Measurements from ENCODE around the gene GLI3. TPM values are rescaled to one million over a fixed set of nuclear protein-coding genes. Genes with fewer than 3 reads are reported as not detected.

GLI3 gene
- total RNA-seq, 1 donor from 2014 or later: 2.2 TPM

DNA sequence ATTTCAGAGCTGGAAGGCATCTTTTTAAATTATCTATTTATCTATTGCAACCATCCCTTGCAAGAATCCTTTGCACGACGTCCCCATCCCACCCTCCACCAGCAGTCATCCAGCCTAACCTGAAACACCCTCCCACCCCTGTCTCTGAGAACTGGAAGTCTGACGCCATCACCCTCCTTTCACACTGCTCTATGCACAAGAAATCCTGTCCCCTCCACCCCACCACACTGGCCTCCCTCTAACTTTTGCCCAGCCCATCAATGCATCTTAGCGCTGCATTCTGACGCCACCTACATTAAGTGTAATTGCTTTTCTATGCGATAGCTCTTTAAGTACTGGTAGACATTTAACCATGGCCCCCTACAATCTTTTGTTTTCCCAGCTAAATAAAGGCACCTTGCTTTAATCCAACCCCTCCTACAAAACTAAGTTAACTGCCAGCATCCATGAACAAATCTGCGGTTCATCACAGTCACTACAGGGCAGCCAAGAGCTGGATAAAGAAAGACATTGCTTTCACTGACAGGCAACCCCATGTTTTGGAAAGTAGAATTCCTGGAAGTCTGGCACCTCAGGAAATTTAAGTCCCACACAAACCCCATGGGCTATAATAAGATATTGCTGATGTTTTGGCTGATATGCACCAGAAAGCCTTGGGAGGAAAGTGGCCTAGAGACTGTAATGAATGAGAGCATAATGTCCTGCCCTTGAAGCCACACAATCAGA, 128.0 kb downstream of the GLI3 start:
- intact Hi-C loops (cut with DNase I): no loop called here
- H3K4me3 ChIP-seq: no peak overlapping the region
- TF ChIP-seq, protein P1, sequence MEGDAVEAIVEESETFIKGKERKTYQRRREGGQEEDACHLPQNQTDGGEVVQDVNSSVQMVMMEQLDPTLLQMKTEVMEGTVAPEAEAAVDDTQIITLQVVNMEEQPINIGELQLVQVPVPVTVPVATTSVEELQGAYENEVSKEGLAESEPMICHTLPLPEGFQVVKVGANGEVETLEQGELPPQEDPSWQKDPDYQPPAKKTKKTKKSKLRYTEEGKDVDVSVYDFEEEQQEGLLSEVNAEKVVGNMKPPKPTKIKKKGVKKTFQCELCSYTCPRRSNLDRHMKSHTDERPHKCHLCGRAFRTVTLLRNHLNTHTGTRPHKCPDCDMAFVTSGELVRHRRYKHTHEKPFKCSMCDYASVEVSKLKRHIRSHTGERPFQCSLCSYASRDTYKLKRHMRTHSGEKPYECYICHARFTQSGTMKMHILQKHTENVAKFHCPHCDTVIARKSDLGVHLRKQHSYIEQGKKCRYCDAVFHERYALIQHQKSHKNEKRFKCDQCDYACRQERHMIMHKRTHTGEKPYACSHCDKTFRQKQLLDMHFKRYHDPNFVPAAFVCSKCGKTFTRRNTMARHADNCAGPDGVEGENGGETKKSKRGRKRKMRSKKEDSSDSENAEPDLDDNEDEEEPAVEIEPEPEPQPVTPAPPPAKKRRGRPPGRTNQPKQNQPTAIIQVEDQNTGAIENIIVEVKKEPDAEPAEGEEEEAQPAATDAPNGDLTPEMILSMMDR (IDR thresholded peaks at IDR 0.05): no peak
- no peaks in the 10 kb centered on the region for H3K27me3 ChIP-seq
- no peaks in the 10 kb centered on the region for H3K9me3 ChIP-seq
- H3K4me1 ChIP-seq: peaks cover 0 to 3% of the 10 kb centered on the region in 2 donors
- H3K27ac ChIP-seq: no peak overlapping the region
- no peaks in the 10 kb centered on the region for H3K36me3 ChIP-seq
- no peak for DNase-seq (ENCODE audit: low spot score in 2 of 2)

DNA sequence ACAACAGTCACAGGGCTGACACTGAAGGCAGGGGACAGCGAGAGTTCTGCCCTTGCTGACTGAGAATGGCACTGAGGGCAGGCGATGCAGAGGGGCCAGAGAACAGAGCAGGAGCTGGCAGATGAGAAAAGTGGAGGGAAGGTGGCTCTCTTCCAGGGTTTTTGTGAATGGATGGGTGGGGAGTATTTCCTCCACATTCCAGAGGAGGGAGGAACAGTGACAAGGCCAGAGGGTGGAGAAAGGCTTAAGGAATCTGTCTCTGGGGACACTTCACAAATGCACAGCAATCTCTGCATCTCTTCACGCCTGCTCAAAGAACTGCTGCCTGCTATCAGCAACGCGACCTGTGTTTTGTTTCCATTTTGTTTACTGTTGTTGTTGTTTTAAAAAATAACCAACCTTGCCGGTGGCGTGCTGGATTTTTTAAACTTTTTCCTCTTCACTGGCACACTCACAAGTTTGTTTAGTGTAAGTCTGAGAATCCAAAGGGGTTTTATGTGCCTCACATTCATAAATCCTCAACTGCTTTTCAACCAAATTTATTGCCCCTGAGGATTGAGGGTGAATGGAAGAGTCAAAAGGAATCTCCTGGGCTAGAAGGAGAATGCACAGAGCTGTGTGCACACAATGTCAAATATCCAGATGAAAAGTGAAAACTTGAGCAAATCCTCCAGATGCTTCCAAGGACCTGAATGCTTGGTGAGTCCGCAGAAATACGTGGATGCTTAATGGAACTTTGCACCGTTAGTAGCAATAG, 129.3 kb downstream of the GLI3 start:
- H3K4me1 ChIP-seq: peaks cover 0 to 3% of the 10 kb centered on the region in 2 donors
- no peaks in the 10 kb centered on the region for H3K27me3 ChIP-seq
- H3K27ac ChIP-seq: no peak overlapping the region
- no peak overlapping the region for H3K4me3 ChIP-seq
- DNase-seq (ENCODE audit: low spot score in 2 of 2): no peak
- TF ChIP-seq, protein P1 (IDR thresholded peaks at IDR 0.05): no peak
- no peaks in the 10 kb centered on the region for H3K9me3 ChIP-seq
- no peaks in the 10 kb centered on the region for H3K36me3 ChIP-seq
- intact Hi-C loops (cut with DNase I): no loop called here

DNA sequence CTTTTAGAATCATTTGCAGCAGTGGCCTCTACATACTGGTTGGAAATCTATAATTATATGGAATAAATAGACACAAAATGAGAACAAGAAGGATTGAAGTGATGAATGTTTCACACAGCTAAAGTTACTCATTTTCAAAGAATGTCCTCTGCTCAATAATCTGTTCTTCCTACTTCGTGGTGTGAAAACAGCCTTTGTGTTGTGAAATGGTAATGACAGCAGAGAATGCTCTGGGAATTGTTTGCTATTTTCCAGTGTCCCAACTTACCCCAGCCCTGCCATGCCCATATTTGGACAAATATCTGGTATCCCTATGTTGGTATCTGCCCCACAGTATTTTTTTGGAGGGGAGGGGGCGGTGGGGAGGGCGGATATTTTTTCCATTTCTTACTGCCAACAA, 130.4 kb downstream of the GLI3 start:
- DNase-seq (ENCODE audit: low spot score in 2 of 2): no peak
- Histone ChIP-seq H3K27ac (no peak overlapping the region), H3K4me1 (peaks cover 0 to 3% of the 10 kb centered on the region in 2 donors), H3K27me3 (no peaks in the 10 kb centered on the region), H3K4me3 (no peak overlapping the region), H3K36me3 (no peaks in the 10 kb centered on the region), H3K9me3 (no peaks in the 10 kb centered on the region)
- TF ChIP-seq, protein P1 (IDR thresholded peaks at IDR 0.05): no peak
- intact Hi-C loops (cut with DNase I): no loop called here

DNA sequence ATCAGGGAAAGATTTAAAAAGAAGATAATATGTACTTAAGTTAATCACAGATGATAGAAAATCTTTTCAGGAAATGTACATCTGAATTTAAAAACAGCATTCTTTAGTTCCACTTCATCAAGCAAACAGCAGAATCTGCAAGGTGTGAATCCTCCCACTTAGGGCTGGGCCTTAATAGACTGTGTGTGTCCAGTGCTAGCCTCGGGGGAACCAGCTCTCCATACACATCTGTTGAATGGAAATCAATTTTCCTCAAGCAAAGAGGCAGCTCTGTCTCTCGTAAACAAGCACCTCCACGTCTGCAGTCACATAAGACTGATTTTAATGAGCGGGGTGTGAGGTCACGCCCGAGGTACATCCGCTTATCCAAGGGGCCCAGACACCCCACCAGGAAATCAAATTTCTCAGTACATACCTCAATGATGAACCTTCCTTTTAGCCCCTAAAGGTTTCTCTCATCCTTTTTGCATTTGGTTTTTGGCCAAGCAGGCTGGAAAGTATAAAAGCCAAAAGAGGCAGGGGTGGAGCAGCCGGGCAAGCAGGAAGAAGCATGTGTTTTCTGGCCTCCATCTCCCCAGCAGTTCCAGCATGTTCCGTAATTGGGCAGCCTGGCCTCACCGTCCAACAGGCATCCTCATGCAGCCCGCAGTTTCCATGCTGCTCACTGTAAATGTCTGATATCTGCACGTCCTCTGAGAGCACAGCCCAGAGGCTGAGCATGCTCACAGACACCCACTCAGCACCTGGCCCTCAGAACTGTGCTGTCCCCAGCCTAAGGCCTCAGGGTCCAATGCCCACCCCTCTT, 131.3 kb downstream of the GLI3 start:
- no peak for DNase-seq (ENCODE audit: low spot score in 2 of 2)
- intact Hi-C loops (cut with DNase I): no loop called here
- Histone ChIP-seq H3K4me3 (no peak overlapping the region), H3K9me3 (no peaks in the 10 kb centered on the region), H3K4me1 (peaks cover 0 to 3% of the 10 kb centered on the region in 2 donors), H3K27me3 (no peaks in the 10 kb centered on the region), H3K27ac (no peak overlapping the region), H3K36me3 (no peaks in the 10 kb centered on the region)
- TF ChIP-seq, protein P1 (IDR thresholded peaks at IDR 0.05): no peak

DNA sequence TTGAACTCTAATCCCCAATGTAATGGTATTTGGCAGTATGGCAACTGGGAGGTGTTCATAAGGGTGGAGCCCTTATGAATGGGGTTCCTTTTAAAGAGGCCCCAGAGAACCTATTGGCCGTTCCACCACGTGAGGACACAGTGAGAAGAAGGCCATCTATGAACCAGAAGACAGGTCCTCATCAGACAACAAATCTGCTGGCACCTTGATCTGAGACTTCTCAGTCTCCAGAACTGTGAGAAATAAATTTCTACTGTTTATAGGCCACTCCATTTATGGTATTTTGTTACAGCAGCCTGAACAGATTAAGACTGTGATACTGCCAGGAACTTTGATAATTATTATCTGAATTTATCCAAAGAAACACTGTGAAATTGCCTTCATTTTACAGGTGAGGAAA, 132.3 kb downstream of the GLI3 start:
- Histone ChIP-seq H3K27ac (no peak overlapping the region), H3K36me3 (no peaks in the 10 kb centered on the region), H3K4me1 (peaks cover 0 to 3% of the 10 kb centered on the region in 2 donors), H3K27me3 (no peaks in the 10 kb centered on the region), H3K9me3 (no peaks in the 10 kb centered on the region), H3K4me3 (no peak overlapping the region)
- intact Hi-C loops (cut with DNase I): no loop called here
- DNase-seq (ENCODE audit: low spot score in 2 of 2): no peak
- TF ChIP-seq, protein P1 (IDR thresholded peaks at IDR 0.05): no peak
